ENCODE data around the gene ERBB4. TPM values are rescaled to one million over a fixed set of nuclear protein-coding genes. Genes with fewer than 3 reads are reported as not detected.

ERBB4 gene
- polyA plus RNA-seq (2011; rRNA removed) = not detected in 2 replicates
- polyA minus RNA-seq (2011; rRNA and poly(A)+ RNA removed) = not detected in 2 replicates

DNA sequence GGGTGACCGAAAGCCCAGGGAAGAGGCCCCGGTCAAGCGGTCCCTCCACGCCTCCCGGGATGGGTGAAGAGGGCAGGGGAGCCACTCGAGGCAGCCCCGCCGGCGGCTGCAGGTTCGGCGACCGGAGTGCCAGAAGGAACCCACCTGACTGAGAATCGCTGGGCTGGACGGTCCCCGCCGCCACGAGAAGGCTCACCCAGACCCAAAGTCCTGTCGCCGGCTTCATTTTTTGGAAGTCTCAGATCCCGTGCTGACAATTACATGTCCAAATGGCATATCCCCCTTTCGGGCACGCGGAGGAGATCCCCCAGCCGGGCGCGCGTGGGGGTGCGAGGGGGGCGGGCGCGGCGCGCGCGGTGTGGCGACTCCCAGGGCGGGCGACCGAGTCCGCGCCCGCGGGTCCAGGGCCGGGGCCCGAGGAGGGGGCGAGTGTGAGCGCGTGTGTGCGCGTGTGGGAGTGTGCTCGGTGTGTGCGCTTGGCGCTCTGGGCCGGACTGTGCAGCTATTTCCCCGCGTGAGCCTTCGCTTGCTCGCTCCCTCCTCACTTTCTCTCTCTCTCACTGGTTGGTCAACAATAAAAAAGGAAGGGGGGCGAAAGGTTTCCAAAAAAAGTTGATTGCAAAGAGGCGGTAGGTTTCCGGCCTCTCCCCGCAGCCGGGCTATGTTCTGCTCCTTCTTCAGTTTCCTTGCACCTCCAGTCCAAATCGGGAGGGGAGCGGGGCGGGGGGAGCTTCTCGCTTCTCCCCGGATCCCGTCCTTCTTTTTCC is at the start of gene ERBB4:
ERBB4 (minus strand) TSS at position 498 of the 767 bp plus-strand sequence; CDS start at position 226, 272 bp downstream.
- H3K9me3 ChIP-seq (ENCODE audit: control insufficient read depth, insufficient read depth, low read length) = peaks cover 3% of the 10 kb centered on the region; the same call in 1 of the 2 replicates
- TF ChIP-seq, protein P1, sequence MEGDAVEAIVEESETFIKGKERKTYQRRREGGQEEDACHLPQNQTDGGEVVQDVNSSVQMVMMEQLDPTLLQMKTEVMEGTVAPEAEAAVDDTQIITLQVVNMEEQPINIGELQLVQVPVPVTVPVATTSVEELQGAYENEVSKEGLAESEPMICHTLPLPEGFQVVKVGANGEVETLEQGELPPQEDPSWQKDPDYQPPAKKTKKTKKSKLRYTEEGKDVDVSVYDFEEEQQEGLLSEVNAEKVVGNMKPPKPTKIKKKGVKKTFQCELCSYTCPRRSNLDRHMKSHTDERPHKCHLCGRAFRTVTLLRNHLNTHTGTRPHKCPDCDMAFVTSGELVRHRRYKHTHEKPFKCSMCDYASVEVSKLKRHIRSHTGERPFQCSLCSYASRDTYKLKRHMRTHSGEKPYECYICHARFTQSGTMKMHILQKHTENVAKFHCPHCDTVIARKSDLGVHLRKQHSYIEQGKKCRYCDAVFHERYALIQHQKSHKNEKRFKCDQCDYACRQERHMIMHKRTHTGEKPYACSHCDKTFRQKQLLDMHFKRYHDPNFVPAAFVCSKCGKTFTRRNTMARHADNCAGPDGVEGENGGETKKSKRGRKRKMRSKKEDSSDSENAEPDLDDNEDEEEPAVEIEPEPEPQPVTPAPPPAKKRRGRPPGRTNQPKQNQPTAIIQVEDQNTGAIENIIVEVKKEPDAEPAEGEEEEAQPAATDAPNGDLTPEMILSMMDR (IDR thresholded peaks at IDR 0.05; ENCODE audit: low read depth, low read length) = no peak
- no peak for DNase-seq (ENCODE audit: low read depth, low spot score)
- H3K4me3 ChIP-seq (ENCODE audit: low read depth, low read length) = peak within 1 kb of the TSS; percentile 58
- ChIA-PET CTCF (interaction anchor here (0.6 kb wide), 1 partner anchor 138 kb away, joined by 4 read pairs; no protein-coding TSS in a partner anchor), POLR2A (no interaction called here)
- no peak within 1 kb of the TSS for H3K27ac ChIP-seq (ENCODE audit: low read depth, low read length)
- peaks cover 48% of the 10 kb centered on the region for H3K27me3 ChIP-seq (ENCODE audit: control insufficient read depth, insufficient read depth, low read length)

DNA sequence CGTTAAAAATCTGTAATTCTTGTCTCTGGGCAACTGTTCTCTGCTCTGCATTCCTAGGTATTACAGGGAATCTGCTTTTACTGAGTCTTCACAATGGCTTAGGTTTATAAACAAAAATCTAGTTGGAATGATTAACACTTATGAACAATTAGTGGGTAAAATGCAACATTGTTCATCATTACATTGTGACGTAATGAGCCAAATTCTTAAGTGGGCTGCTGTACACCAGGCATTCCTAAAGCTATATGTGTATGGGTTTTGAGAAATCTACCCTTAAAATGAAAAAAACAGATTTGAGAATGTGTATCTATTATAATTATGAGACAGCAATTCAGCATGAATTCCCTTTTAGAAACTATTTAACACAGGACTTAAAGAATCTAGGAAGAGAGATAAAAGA is 41.5 kb upstream of the ERBB4 start:
- ChIA-PET POLR2A (no interaction called here), CTCF (interaction anchor here (1.1 kb wide), 1 partner anchor 13 kb away, joined by 3 read pairs; no protein-coding TSS in a partner anchor)
- no peak for DNase-seq (ENCODE audit: low read depth, low spot score)
- TF ChIP-seq, protein P1 (IDR thresholded peaks at IDR 0.05; ENCODE audit: low read depth, low read length) = no peak
- Histone ChIP-seq H3K27me3 (ENCODE audit: control insufficient read depth, insufficient read depth, low read length) (no peaks in the 10 kb centered on the region), H3K27ac (ENCODE audit: low read depth, low read length) (no peak overlapping the region), H3K4me3 (ENCODE audit: low read depth, low read length) (no peak overlapping the region), H3K9me3 (ENCODE audit: control insufficient read depth, insufficient read depth, low read length) (no peaks in the 10 kb centered on the region)

DNA sequence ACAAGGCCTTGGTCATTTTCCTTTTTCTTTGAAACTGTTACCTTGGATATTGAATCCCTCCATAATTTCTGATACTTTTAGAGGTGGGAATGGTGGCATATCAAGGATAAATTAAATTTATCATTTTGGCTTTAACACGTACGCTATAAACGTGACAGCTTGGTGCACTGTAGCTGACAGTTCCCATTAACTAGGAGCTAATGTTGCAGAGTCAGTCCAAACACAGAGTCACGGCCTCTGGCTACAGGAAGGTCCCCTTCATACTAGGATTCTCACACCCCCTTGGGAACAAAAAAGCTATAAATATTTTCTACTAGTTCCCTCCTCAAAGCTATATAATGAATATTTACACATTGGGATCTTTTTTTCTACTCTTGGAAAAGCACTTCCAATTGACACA is 17.7 kb upstream of the ERBB4 start:
- no peaks in the 10 kb centered on the region for H3K27me3 ChIP-seq (ENCODE audit: control insufficient read depth, insufficient read depth, low read length)
- TF ChIP-seq, protein P1 (IDR thresholded peaks at IDR 0.05; ENCODE audit: low read depth, low read length) = no peak
- no peak overlapping the region for H3K4me3 ChIP-seq (ENCODE audit: low read depth, low read length)
- ChIA-PET CTCF (interaction anchor here (1.4 to 3.0 kb wide), 2 partner anchors 11 to 811 kb away, joined by 6 to 22 read pairs; no protein-coding TSS in a partner anchor), POLR2A (no interaction called here)
- no peak overlapping the region for H3K27ac ChIP-seq (ENCODE audit: low read depth, low read length)
- DNase-seq (ENCODE audit: low read depth, low spot score) = no peak
- no peaks in the 10 kb centered on the region for H3K9me3 ChIP-seq (ENCODE audit: control insufficient read depth, insufficient read depth, low read length)

DNA sequence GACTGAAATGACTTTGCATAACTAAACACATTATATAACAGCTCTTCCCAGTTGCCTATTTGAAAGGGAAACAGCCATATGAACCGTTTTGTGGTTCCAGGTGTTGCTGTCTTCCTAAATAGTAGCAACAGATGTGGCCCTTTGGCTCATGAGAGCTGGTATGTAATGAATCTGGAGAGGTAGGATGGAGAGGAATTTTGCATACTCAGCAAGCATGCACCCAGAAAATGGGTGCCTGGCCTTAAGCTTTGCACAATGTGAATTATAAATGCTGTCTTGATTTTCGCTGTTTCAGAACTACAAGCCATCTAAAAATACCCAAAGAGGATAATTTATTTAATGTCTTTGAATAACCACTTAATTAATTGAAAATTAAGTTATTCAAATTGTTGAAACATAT is 15.6 kb upstream of the ERBB4 start:
- Histone ChIP-seq H3K27me3 (ENCODE audit: control insufficient read depth, insufficient read depth, low read length) (no peaks in the 10 kb centered on the region), H3K9me3 (ENCODE audit: control insufficient read depth, insufficient read depth, low read length) (no peaks in the 10 kb centered on the region), H3K4me3 (ENCODE audit: low read depth, low read length) (no peak overlapping the region), H3K27ac (ENCODE audit: low read depth, low read length) (no peak overlapping the region)
- ChIA-PET CTCF (interaction anchor here (0.9 to 3.0 kb wide), 2 partner anchors 13 to 809 kb away, joined by 3 to 22 read pairs; no protein-coding TSS in a partner anchor), POLR2A (no interaction called here)
- DNase-seq (ENCODE audit: low read depth, low spot score) = no peak
- TF ChIP-seq, protein P1 (IDR thresholded peaks at IDR 0.05; ENCODE audit: low read depth, low read length) = no peak

DNA sequence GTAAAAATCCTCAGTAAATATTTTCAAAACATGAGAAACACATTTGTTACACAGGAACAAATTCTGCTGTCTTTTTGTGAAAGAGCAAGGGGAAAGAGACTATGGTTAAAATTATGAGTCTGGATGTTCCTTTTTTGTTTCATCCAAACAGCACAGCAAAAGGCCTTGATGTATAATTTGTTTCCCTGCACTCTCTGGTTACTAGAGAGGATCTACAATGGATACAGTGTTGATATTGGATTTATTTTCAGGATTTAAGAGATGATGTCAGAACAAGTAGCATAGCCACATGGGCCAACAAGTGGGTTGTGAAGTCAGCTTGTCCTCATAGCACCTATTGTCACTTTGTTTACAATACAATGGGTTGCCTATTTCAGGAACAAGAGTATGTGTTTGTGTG is 11.3 kb upstream of the ERBB4 start:
- ChIA-PET POLR2A (no interaction called here), CTCF (interaction anchor here (2.7 kb wide), 1 partner anchor 805 kb away, joined by 28 read pairs; no protein-coding TSS in a partner anchor)
- no peaks in the 10 kb centered on the region for H3K9me3 ChIP-seq (ENCODE audit: control insufficient read depth, insufficient read depth, low read length)
- no peaks in the 10 kb centered on the region for H3K27me3 ChIP-seq (ENCODE audit: control insufficient read depth, insufficient read depth, low read length)
- DNase-seq (ENCODE audit: low read depth, low spot score) = no peak
- no peak overlapping the region for H3K27ac ChIP-seq (ENCODE audit: low read depth, low read length)
- no peak overlapping the region for H3K4me3 ChIP-seq (ENCODE audit: low read depth, low read length)
- TF ChIP-seq, protein P1 (IDR thresholded peaks at IDR 0.05; ENCODE audit: low read depth, low read length) = no peak
